Endothelial cell (in vitro differentiated cells): ENCODE results near the gene DAZAP2. TPM values are rescaled to one million over a fixed set of nuclear protein-coding genes. Genes with fewer than 3 reads are reported as not detected.

Experiments used
- DNase-seq: peaks from one replicate; pipeline ENCODE4 v3.0.0; 2021; ENCODE audit warnings: low spot score
- H3K27ac Mint-ChIP-seq: one replicate; pipeline ENCODE4 v1.8.0; 2021; ENCODE audit warnings: mixed read lengths, inconsistent platforms; ENCODE audit not compliant: unreplicated experiment
- H3K27me3 Mint-ChIP-seq: one replicate; pipeline ENCODE4 v1.8.0; 2021; ENCODE audit warnings: mild to moderate bottlenecking, moderate library complexity, mixed read lengths, inconsistent platforms; ENCODE audit not compliant: unreplicated experiment
- H3K36me3 Mint-ChIP-seq: one replicate; pipeline ENCODE4 v1.8.0; 2021; ENCODE audit warnings: mild to moderate bottlenecking, low read depth, mixed read lengths, inconsistent platforms; ENCODE audit not compliant: unreplicated experiment
- H3K4me1 Mint-ChIP-seq: one replicate; pipeline ENCODE4 v1.8.0; 2021; ENCODE audit warnings: mild to moderate bottlenecking, mixed read lengths, inconsistent platforms; ENCODE audit not compliant: unreplicated experiment
- H3K4me3 Mint-ChIP-seq: one replicate; pipeline ENCODE4 v1.8.0; 2021; ENCODE audit warnings: mild to moderate bottlenecking, mixed read lengths, inconsistent platforms; ENCODE audit not compliant: unreplicated experiment
- H3K9me3 Mint-ChIP-seq: one replicate; pipeline ENCODE4 v1.8.0; 2021; ENCODE audit warnings: mixed read lengths, inconsistent platforms; ENCODE audit not compliant: unreplicated experiment
- total RNA-seq: library from RNA; stranded (reverse); fragmentation: NEBNext Ultra II Directional; extraction: Animal tissue kit (Norgen Biotek cat#: 25700); gene quantifications from one replicate; pipeline ENCODE4 v1.2.1, GENCODE V29; 2021; ENCODE audit not compliant: unreplicated experiment
- TF ChIP-seq, protein P1 (sequence below): fragments of 200-600 bp; sonication (generic); IDR thresholded peaks from one replicate; pipeline ENCODE4 v1.5.0; 2021; ENCODE audit warnings: antibody characterized with exemption; ENCODE audit not compliant: unreplicated experiment

DAZAP2 gene
- total RNA-seq, 1 donor from 2014 or later, result 28.1 TPM

DNA sequence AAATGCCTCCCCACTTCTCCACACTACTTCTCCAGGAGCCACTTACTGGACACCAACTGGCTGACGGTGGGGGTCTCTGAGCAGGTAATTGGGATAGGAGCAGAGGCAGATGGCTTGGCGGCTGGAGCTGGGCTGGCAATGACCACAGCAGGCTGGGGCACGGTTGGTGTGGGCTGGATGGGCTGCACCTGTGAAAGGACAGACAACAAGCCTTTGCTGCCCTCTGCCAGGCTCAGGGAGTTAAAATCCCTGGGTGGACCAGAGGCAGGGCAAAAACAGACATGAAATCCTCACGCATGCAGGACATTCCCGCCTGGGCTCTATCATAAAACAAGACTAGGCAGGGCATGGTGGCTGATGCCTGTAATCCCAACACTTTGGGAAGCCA is 46.3 kb upstream of the DAZAP2 start:
- Mint-ChIP-seq H3K36me3 (peaks cover 12% of the 10 kb centered on the region), H3K4me3 (no peak overlapping the region), H3K27me3 (peaks cover 7% of the 10 kb centered on the region), H3K9me3 (no peaks in the 10 kb centered on the region), H3K4me1 (peaks cover 10% of the 10 kb centered on the region), H3K27ac (no peak overlapping the region)
- TF ChIP-seq, protein P1, sequence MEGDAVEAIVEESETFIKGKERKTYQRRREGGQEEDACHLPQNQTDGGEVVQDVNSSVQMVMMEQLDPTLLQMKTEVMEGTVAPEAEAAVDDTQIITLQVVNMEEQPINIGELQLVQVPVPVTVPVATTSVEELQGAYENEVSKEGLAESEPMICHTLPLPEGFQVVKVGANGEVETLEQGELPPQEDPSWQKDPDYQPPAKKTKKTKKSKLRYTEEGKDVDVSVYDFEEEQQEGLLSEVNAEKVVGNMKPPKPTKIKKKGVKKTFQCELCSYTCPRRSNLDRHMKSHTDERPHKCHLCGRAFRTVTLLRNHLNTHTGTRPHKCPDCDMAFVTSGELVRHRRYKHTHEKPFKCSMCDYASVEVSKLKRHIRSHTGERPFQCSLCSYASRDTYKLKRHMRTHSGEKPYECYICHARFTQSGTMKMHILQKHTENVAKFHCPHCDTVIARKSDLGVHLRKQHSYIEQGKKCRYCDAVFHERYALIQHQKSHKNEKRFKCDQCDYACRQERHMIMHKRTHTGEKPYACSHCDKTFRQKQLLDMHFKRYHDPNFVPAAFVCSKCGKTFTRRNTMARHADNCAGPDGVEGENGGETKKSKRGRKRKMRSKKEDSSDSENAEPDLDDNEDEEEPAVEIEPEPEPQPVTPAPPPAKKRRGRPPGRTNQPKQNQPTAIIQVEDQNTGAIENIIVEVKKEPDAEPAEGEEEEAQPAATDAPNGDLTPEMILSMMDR, result no peak
- no peak for DNase-seq

DNA sequence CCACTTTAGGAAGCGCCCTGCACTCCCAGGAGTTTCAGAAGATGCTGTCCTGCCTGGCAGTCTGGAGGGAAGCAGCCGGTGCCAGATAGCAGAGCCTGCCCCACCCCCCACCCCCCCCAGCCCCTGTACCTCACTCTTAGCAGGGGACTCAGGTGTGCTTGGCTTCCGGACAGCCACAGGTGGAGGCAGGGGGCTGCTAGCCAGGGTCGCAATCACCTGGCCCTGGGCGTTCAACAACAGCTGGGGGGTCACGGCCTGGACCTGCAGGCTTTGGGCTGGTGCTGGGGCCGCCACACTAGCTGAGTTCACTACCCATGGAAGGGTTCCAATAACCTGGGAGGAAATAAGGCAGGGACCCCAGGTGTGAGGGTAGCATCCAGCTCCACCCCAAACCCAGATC is 42.8 kb upstream of the DAZAP2 start:
- Mint-ChIP-seq H3K4me3 (no peak overlapping the region), H3K4me1 (peaks cover 3% of the 10 kb centered on the region), H3K27ac (no peak overlapping the region), H3K27me3 (peaks cover 4% of the 10 kb centered on the region), H3K36me3 (peaks cover 10% of the 10 kb centered on the region), H3K9me3 (no peaks in the 10 kb centered on the region)
- TF ChIP-seq, protein P1, result no peak
- no peak for DNase-seq

DNA sequence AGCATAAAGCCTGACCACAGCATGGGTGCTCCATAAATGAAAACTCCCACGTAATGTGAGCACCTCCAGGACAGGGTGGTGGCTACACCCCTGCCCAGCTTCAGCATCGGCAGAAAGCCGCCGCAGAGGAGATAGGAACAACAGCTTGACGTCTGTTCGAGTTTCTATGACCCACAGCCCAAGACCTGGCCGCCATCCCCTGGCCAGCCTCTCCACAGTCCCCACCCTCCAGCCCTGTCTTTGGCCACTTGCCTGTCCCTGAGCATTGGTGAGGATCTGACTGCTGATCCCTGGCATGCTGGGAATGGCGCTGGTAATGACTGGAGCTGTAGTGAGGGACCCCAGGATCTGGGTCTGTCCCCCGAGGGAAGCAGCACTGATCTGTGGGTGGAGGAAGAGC is 42.1 kb upstream of the DAZAP2 start:
- TF ChIP-seq, protein P1, result no peak
- no peaks in the 10 kb centered on the region for H3K9me3 Mint-ChIP-seq
- peaks cover 10% of the 10 kb centered on the region for H3K36me3 Mint-ChIP-seq
- no peak overlapping the region for H3K4me3 Mint-ChIP-seq
- DNase-seq, result no peak
- H3K27ac Mint-ChIP-seq, result no peak overlapping the region
- peaks cover 4% of the 10 kb centered on the region for H3K27me3 Mint-ChIP-seq
- H3K4me1 Mint-ChIP-seq, result peaks cover 3% of the 10 kb centered on the region

DNA sequence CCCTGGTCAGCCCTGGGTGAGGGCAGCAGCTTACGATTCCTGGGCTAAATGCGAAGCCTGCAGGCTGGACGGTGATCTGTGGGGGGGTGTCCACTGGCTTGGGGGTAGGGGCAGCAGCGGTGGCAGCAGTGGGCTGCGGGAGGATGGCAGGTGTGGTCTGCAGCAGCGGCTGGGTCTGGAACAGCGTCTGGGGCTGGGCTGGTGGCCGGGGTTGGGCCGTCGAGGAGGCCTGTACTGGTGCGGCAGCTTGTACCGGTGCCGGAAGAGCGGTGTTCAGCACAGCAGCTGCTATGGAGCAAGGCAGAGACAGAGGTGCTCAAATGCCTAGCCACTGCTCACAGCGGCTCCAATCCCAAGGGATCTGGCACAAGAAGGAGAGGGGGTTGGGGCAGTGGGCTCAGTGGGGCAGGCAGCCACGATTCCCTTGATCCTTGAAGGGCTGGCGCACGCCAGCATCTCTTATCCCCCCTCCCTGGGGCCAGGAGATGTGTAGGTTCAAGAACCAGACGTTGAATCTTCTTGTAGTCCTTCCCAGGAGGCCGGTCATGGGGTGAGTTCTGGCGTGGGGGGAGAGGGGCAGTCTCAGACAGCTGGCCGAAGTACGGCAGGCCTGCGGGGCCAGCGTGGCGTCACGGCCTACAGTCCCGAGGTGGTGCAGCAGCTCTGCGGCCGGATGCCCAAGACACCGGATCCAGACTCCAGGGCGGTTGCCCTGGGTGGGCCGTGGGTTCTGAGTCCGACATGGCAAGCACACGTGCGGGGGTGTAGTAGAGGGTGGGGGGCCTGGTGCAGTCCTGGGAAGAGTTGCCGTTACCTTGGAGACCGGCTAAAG is 40.7 kb upstream of the DAZAP2 start:
- no peak for DNase-seq
- TF ChIP-seq, protein P1, result no peak
- Mint-ChIP-seq H3K36me3 (peaks cover 10% of the 10 kb centered on the region), H3K27me3 (peaks cover 3% of the 10 kb centered on the region), H3K4me1 (peaks cover 5% of the 10 kb centered on the region), H3K4me3 (peak overlapping the region; percentile 65), H3K9me3 (no peaks in the 10 kb centered on the region), H3K27ac (no peak overlapping the region)
